Measurements from ENCODE around the gene GRIK3. TPM values are rescaled to one million over a fixed set of nuclear protein-coding genes. Genes with fewer than 3 reads are reported as not detected.

The GRIK3 gene
- polyA plus RNA-seq, 1 donor (not counting 4 experiments of a cell fraction or from before 2014, with no cell fraction given), result not detected

DNA sequence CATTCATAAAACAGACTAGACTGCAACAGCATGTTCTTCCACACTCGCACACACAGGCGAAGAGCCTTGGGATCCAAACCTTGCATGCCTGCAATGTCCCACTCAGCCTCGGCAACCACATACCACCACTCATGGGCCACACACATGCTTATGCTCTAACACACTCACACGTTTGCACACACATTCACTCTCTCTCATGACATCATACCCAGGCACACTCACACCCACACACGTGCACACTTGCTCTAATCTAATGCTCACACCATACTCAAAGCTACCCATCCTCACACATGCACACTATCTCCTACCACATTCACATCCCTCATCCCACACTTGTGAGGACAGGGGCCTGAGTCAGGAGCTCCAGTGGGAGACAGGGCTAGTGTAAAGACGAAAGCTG is 50.3 kb downstream of the GRIK3 start:
- no peaks in the 10 kb centered on the region for H4K20me1 ChIP-seq (ENCODE audit: control insufficient read depth, extremely low read depth, insufficient read depth, low read length)
- dilution Hi-C loops (cut with MboI; ENCODE audit: extremely low pct_ligation_motif_present, low sequenced_read_pairs), result no loop called here
- no peaks in the 10 kb centered on the region for H3K27me3 ChIP-seq (ENCODE audit: control insufficient read depth, extremely low read depth, insufficient read depth, low read length)
- H3K4me2 ChIP-seq (ENCODE audit: control insufficient read depth, extremely low read depth, insufficient read depth, low read depth, low read length), result no peak overlapping the region
- no peak overlapping the region for H3K9ac ChIP-seq (ENCODE audit: control insufficient read depth, extremely low read depth, insufficient read depth, low read length)
- no peaks in the 10 kb centered on the region for H3K4me1 ChIP-seq (ENCODE audit: control insufficient read depth, extremely low read depth, insufficient read depth, low read length)
- H3K27ac ChIP-seq (ENCODE audit: control insufficient read depth, insufficient read depth, low read length), result no peak overlapping the region
- FAIRE-seq (no peak), DNase-seq (ENCODE audit: low read depth, low spot score) (no peak)
- H3K4me3 ChIP-seq (ENCODE audit: control insufficient read depth in 2 of 3, extremely low read depth in 1 of 3, insufficient read depth in 2 of 3, low read depth in 1 of 3, low read length in 3 of 3), result no peak overlapping the region
- H2AFZ ChIP-seq (ENCODE audit: control insufficient read depth, low read length), result no peak overlapping the region
- H3K9me1 ChIP-seq (ENCODE audit: control insufficient read depth, extremely low read depth, insufficient read depth, low read length), result no peaks in the 10 kb centered on the region
- H3K9me3 ChIP-seq (ENCODE audit: control insufficient read depth, low read depth, low read length), result no peaks in the 10 kb centered on the region
- no peak for TF ChIP-seq CTCF (optimal IDR thresholded peaks at IDR 0.05 in 1 of 3, IDR thresholded peaks at IDR 0.05 in 1 of 3, conservative IDR thresholded peaks at IDR 0.05 in 1 of 3; ENCODE audit: extremely low read depth in 1 of 3, insufficient read depth in 2 of 3, low read length in 3 of 3)
- no peak for TF ChIP-seq EZH2 (IDR thresholded peaks at IDR 0.05; ENCODE audit: low read length)
- H3K79me2 ChIP-seq (ENCODE audit: control insufficient read depth, insufficient read depth, low read length), result no peaks in the 10 kb centered on the region
- no peaks in the 10 kb centered on the region for H3K36me3 ChIP-seq (ENCODE audit: control insufficient read depth in 2 of 2, extremely low read depth in 1 of 2, insufficient read depth in 2 of 2, low read length in 2 of 2)

DNA sequence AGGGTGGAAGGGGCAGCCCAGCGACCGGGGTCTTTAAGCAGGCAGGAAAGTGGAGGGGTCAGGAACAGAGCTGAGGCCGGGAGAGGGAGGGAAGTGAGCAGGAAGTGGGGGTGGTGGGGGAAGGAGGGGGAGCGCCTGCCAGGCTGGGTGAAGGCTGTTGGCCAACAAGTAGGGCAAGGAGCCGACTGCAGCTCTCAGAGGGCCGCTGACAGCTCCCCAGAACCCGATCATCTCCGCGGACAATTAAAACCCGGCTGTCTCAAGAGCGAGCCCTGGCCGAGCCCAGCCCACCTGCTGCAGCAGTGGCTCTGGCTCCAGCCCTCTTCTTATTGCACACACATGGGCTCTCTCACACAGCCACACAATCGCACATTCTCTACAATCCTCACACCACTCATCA is 51.6 kb downstream of the GRIK3 start:
- no peaks in the 10 kb centered on the region for H4K20me1 ChIP-seq (ENCODE audit: control insufficient read depth, extremely low read depth, insufficient read depth, low read length)
- H3K9me3 ChIP-seq (ENCODE audit: control insufficient read depth, low read depth, low read length), result no peaks in the 10 kb centered on the region
- FAIRE-seq, result no peak
- H3K4me1 ChIP-seq (ENCODE audit: control insufficient read depth, extremely low read depth, insufficient read depth, low read length), result no peaks in the 10 kb centered on the region
- H2AFZ ChIP-seq (ENCODE audit: control insufficient read depth, low read length), result no peak overlapping the region
- no peak overlapping the region for H3K9ac ChIP-seq (ENCODE audit: control insufficient read depth, extremely low read depth, insufficient read depth, low read length)
- no peak overlapping the region for H3K4me3 ChIP-seq (ENCODE audit: control insufficient read depth in 2 of 3, extremely low read depth in 1 of 3, insufficient read depth in 2 of 3, low read depth in 1 of 3, low read length in 3 of 3)
- no peaks in the 10 kb centered on the region for H3K9me1 ChIP-seq (ENCODE audit: control insufficient read depth, extremely low read depth, insufficient read depth, low read length)
- dilution Hi-C loops (cut with MboI; ENCODE audit: extremely low pct_ligation_motif_present, low sequenced_read_pairs), result no loop called here
- no peak overlapping the region for H3K4me2 ChIP-seq (ENCODE audit: control insufficient read depth, extremely low read depth, insufficient read depth, low read depth, low read length)
- H3K79me2 ChIP-seq (ENCODE audit: control insufficient read depth, insufficient read depth, low read length), result no peaks in the 10 kb centered on the region
- H3K36me3 ChIP-seq (ENCODE audit: control insufficient read depth in 2 of 2, extremely low read depth in 1 of 2, insufficient read depth in 2 of 2, low read length in 2 of 2), result no peaks in the 10 kb centered on the region
- no peaks in the 10 kb centered on the region for H3K27me3 ChIP-seq (ENCODE audit: control insufficient read depth, extremely low read depth, insufficient read depth, low read length)
- TF ChIP-seq CTCF (optimal IDR thresholded peaks at IDR 0.05 in 1 of 3, IDR thresholded peaks at IDR 0.05 in 1 of 3, conservative IDR thresholded peaks at IDR 0.05 in 1 of 3; ENCODE audit: extremely low read depth in 1 of 3, insufficient read depth in 2 of 3, low read length in 3 of 3) (no peak), EZH2 (IDR thresholded peaks at IDR 0.05; ENCODE audit: low read length) (no peak)
- no peak overlapping the region for H3K27ac ChIP-seq (ENCODE audit: control insufficient read depth, insufficient read depth, low read length)
- no peak for DNase-seq (ENCODE audit: low read depth, low spot score)
